NCI-H2196 treated with DMSO at 0.1 percent for 48 hours (cell line): ENCODE measurements around the gene NFILZ.
"Not testable (repeated sequence)": the region's sequence is repeated elsewhere in the genome, so short reads cannot be mapped to it uniquely, and the experiment has no call there.

Experiments
- DNase-seq: peaks from one replicate; lab custom pipeline; 2025; ENCODE audit not compliant: unreplicated experiment; lab: John Stamatoyannopoulos, UW

Gene NFILZ

DNA sequence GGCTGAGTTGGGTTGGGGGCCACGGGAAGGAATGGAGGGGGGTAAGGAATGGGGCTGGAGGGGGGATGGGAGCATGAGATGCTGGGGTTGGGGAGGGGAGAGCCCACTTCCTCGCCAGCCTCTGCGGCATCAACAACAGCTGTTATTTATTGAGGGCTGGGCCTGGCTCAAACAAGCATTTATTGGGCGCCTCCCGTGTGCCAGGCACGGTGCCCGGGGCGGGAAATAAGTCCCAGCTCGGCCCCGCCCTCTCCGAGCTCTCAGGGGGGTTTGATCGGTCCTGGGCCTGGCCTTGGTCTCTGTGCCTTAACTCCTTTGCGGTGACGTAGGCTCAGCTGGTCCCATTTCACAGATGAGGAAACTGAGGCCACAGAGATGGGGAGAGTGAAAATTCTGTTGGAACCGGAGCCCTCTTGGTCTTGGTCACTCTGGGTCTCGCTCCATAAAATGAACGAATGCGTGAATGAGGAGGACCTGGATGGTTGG, 19.0 kb upstream of the NFILZ start:
- DNase-seq, result no peak

DNA sequence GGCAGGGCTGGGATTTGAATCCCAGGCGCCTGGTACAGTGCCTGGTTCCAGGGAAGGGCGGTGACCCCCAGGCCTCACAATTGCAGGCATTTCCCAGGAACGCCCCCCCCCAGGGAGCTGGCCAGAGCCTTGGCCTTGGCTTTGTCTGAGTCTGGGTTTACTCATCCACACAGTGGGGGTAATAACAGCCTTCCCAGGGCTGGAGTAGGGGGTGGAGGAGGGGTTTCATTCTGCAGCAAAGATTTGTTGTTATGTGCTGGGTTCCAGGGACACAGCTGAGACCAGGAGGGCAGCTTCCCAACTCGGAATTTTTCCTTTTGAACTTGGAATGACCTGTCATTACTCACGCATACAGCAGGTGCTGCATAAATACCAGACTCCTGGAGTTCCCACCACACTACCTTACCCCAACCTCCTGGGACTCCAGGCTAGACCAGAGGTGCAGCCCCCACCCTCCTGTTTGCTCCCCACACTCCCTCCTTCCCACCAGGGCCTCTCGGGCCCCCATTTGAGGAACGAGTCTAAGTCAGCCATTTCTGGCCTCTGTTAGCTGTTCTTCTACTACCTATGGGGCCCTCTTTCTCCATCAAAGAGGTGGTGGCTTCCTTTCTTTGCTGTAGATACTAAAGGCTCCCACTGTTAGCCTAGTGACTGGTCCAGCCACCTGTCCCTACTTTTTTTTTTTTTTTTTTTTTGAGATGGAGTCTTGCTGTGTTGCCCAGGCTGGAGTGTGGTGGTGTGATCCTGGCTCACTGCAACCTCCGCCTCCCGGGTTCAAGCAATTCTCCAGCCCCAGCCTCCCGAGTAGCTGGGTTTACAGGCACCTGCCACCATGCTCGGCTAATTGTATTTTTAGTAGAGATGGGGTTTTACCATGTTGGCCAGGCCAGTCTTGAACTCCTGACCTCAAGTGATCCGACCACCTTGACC, 18.3 kb upstream of the NFILZ start:
- DNase-seq, result no peak

DNA sequence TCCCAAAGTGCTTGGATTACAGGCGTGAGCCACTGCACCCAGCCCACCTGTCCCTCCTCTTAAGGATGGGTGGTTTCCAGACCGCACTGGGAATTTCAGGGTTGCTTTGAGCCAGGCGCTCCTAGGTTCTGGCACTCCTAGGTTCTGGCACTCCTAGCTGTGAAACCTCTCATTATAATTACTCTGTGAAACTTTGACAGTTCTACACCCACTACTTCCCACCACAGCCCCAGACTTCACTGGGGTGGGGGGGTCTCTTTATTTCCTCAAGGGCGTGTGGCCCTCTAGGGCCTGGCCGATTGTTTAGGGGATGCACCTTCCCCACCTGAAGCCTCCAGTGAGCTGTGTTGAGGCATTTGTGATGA, 17.6 kb upstream of the NFILZ start:
- no peak for DNase-seq

DNA sequence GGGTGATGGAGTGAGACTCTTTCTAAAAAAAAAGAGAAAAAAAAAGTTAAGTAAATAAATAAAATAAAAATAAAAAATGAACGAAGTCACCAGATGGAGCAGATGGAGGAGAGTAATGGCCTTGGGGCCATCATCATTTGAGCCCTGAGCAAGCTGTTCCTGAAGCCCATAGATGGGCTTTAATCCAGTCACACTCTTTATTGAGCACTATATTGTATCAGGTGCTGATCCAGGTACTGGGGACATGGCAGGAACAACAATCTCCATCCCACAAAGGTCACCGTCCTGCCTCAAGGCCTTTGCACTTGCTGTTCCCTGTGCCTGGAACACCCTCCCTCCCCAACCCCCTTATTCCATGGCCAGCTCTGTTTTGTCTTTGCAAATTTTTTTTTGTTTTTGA, 16.0 kb upstream of the NFILZ start:
- no peak for DNase-seq

- no peak for DNase-seq
Observed at GRCh38 chr19:8615024-8615423, 15.4 kb upstream of the NFILZ start.

- no peak for DNase-seq
Observed at GRCh38 chr19:8615813-8616596, 14.4 kb upstream of the NFILZ start.

DNA sequence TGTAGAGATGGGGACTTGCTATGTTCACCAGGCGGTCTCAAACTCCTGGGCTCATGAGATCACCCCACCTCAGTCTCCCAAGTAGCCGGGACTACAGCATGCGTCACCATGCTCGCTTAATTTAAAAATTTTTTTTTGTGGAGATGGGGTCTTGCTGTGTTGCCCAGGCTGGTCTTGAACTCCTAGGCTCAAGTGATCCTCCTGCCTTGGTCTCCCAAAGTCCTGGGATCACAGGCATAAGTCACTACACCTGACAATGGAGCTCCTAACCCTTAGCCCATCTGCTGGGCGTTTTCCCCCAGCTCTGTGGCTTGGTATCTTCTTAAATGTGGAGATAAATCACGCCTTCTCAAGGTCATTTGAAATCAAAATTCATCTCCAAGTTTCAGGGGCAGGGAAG, 13.6 kb upstream of the NFILZ start:
- DNase-seq, result no peak

DNA sequence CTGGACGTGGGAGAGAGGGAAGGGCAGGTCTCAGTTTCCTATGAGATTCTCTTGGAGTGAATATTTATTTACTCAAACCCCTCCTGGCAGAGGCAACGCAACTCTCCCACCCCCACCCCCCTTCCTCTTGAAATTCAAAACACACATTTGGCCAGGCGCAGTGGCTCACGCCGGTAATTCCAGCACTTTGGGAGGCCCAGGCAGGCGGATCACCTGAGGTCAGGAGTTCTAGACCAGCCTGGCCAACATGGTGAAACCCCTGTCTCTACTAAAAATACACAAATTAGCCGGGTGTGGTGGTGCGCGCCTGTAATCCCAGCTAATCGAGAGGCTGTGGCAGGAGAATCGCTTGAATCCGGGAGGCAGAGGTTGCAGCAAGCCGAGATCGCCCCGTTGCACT, 13.1 kb upstream of the NFILZ start:
- DNase-seq, result not testable (repeated sequence)

DNA sequence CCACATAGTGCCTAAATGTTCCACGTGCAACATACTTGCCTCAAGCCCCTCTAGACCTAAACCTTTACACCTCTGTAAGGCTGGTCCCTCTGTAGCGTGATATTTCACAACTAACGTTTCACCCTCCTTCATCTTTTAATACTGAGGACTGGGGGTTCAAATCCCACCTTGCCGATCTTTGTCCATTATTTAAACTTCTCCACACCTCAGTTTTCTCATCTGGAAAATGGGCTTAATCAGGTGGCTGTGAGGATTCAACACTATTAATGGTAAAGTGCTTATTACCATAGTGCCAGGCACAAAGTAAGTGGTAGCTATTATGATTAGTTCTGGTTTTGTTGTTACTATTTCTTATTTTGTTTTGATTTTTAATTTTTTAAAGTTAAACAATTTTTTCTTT, 12.4 kb upstream of the NFILZ start:
- no peak for DNase-seq

GRCh38 chr19:8618751-8619150, 11.7 kb upstream of the NFILZ start:
- no peak for DNase-seq

- DNase-seq, result not testable (repeated sequence)
Observed at GRCh38 chr19:8622886-8623285, 7.5 kb upstream of the NFILZ start.

- no peak for DNase-seq
Observed at GRCh38 chr19:8626842-8627241, 3.6 kb upstream of the NFILZ start.

GRCh38 chr19:8629184-8629583, 1.2 kb upstream of the NFILZ start:
- DNase-seq, result no peak

GRCh38 chr19:8630796-8631424, 477 bp downstream of the NFILZ start:
- DNase-seq, result no peak

GRCh38 chr19:8631425-8631819, 989 bp downstream of the NFILZ start:
- DNase-seq, result no peak

DNA sequence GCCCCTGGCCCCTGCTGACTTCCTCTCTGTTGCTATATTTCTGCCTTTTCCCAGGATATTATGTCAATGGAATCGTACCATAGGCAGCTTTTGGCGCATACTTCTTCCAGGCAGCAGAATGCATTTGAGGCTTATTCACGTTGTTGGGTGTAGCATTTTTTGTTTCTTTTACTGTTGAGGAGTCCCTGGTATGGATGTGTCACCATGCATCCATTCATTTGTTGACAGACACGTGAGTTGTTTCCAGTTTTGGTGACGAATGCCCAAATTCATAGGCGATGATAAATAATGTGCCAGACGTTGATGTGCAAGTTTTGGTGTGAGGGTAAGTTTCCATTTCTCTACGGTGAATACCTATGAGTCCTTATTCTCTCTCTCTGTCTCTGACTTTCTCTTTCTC, 5.0 kb downstream of the NFILZ start:
- no peak for DNase-seq

GRCh38 chr19:8637070-8637469, 6.6 kb downstream of the NFILZ start:
- not testable (repeated sequence) for DNase-seq

DNA sequence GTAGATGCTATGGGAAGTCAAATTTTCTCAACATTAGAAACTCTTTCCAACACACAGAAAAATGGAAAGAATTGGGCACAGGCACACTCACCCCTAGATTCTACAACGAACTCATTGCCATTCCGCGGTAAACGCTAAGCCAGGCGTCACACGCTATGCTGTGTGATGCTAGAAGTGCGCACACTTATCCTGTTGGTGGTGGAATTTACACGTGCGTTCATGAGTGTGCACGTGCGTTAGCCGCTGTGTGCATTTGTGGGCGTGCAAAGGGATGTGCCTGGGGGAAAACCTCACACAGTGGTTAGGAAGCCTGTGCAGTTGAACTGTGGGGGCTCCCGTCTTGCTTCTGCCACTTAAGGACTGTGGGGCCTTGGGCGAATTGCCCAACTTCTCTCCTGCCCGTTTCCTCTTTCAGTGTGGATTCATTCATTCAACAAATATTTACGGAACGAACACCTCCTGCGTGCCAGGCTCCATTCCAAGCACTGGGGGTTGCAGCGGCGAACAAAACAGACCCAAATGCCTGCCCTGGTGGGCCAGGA, 7.7 kb downstream of the NFILZ start:
- DNase-seq, result no peak

GRCh38 chr19:8639821-8640401, 9.5 kb downstream of the NFILZ start:
- DNase-seq, result no peak

DNA sequence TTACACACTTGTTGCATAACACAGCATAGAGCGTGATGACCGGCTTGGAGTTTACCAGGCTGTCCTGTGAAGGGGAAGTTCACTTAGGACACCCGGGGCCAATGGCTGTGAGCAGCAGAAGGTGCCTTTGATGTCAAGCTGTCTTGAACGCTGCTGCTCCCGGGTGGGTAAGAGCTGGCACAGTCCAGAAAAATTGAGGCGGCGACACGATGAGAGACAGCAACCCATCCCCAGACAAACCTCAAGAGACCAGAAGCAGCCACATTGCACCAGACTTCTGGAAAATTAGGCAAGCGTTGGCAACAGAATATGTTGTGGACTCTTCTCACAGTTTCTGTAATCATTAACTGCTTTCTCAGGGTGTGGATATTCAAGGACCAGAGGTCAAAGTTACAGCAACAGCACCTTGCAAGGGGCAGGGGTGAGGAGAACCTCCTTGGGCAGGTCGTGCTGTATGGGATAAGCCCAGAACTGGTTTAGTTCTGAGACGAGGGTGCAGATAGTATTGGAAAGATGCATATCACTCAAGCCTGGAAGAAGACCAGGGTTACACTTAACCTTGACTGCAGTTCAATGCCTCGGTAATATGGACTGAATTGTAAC, 10.1 kb downstream of the NFILZ start:
- DNase-seq, result no peak
